ENCODE data around the gene FSHR. TPM values are rescaled to one million over a fixed set of nuclear protein-coding genes. Genes with fewer than 3 reads are reported as not detected.

The FSHR gene
- total RNA-seq, 2 donors from 2014 or later = not detected

DNA sequence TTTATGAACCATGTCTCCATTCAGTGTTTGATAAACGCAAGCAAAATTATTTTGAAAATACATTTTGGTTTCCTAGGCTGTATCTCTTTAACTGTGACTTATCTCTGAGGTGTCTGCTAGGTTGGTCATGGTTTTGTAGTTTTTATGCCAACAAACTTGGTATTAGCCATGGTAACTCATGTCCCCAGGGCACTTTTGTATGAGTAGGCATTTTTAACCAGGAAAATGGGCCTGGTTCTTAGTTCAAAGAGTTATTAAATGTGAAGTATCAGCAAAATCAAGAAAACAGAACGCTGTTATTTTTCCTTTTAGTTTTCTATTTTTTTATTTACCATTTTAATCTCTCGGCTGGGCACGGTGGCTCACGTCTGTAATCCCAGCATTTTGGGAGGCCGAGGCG, 219.5 kb downstream of the FSHR start:
- ATAC-seq (replicated peaks in 1 of 2) = no peak

GRCh38 chr2:48933828-48934497, 220.4 kb downstream of the FSHR start:
- Mint-ChIP-seq H3K36me3 (ENCODE audit: insufficient read depth in 2 of 2) (no peaks in the 10 kb centered on the region), H3K27ac (no peak overlapping the region), H3K4me3 (no peak overlapping the region), H3K9me3 (no peaks in the 10 kb centered on the region), H3K27me3 (ENCODE audit: low read depth) (peaks cover 6% of the 10 kb centered on the region), H3K4me1 (ENCODE audit: low read depth) (no peaks in the 10 kb centered on the region)
- no peak for ATAC-seq (replicated peaks in 1 of 2)
- DNase-seq = no peak

More for the DNA sequence above, 219.5 kb downstream of the FSHR start:
- Mint-ChIP-seq H3K27ac (no peak overlapping the region), H3K27me3 (ENCODE audit: low read depth) (peaks cover 6% of the 10 kb centered on the region), H3K4me3 (no peak overlapping the region), H3K4me1 (ENCODE audit: low read depth) (no peaks in the 10 kb centered on the region), H3K36me3 (ENCODE audit: insufficient read depth in 2 of 2) (no peaks in the 10 kb centered on the region), H3K9me3 (no peaks in the 10 kb centered on the region)
- DNase-seq = no peak

GRCh38 chr2:48932667-48933066, 221.6 kb downstream of the FSHR start:
- DNase-seq (no peak), ATAC-seq (replicated peaks in 1 of 2) (no peak)
- no peak overlapping the region for H3K27ac Mint-ChIP-seq
- H3K4me1 Mint-ChIP-seq (ENCODE audit: low read depth) = no peaks in the 10 kb centered on the region
- no peak overlapping the region for H3K4me3 Mint-ChIP-seq
- H3K27me3 Mint-ChIP-seq (ENCODE audit: low read depth) = peaks cover 6% of the 10 kb centered on the region
- no peaks in the 10 kb centered on the region for H3K9me3 Mint-ChIP-seq
- H3K36me3 Mint-ChIP-seq (ENCODE audit: insufficient read depth in 2 of 2) = no peaks in the 10 kb centered on the region

- H3K36me3 Mint-ChIP-seq (ENCODE audit: insufficient read depth in 2 of 2) = no peaks in the 10 kb centered on the region
- H3K9me3 Mint-ChIP-seq = peaks cover 0 to 1% of the 10 kb centered on the region in 2 donors
- DNase-seq = no peak
- no peak overlapping the region for H3K4me3 Mint-ChIP-seq
- H3K27me3 Mint-ChIP-seq (ENCODE audit: low read depth) = no peaks in the 10 kb centered on the region
- no peak for ATAC-seq (replicated peaks in 1 of 2)
- no peak overlapping the region for H3K27ac Mint-ChIP-seq
- H3K4me1 Mint-ChIP-seq (ENCODE audit: low read depth) = no peaks in the 10 kb centered on the region
Observed at GRCh38 chr2:48929571-48930301, 224.6 kb downstream of the FSHR start.

DNA sequence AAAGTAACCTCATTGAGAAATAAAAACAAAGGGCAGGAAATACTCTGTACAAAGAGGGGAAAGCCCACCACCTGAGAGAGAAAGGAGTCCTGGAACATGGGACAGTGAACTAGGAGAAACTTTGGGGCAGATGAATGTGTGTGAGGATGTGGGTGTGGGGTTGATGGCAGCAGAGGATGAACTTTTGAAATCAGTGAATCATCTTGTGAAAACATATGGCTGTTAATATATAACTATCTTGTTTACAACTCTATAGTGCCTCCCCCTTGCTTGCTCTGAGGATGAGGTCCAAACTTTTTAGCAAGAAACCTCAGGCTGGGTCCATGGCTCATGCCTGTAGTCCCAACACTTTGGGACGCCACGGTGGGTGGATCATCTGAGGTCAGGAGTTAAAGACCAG, 227.0 kb downstream of the FSHR start:
- Mint-ChIP-seq H3K4me3 (no peak overlapping the region), H3K27me3 (ENCODE audit: low read depth) (no peaks in the 10 kb centered on the region), H3K27ac (no peak overlapping the region), H3K4me1 (ENCODE audit: low read depth) (no peaks in the 10 kb centered on the region), H3K36me3 (ENCODE audit: insufficient read depth in 2 of 2) (no peaks in the 10 kb centered on the region), H3K9me3 (peaks cover 2 to 3% of the 10 kb centered on the region in 2 donors)
- no peak for DNase-seq
- ATAC-seq (replicated peaks in 1 of 2) = no peak

GRCh38 chr2:48915884-48916283, 238.4 kb downstream of the FSHR start:
- Mint-ChIP-seq H3K27me3 (ENCODE audit: low read depth) (no peaks in the 10 kb centered on the region), H3K9me3 (peaks cover 2 to 3% of the 10 kb centered on the region in 2 donors)

DNA sequence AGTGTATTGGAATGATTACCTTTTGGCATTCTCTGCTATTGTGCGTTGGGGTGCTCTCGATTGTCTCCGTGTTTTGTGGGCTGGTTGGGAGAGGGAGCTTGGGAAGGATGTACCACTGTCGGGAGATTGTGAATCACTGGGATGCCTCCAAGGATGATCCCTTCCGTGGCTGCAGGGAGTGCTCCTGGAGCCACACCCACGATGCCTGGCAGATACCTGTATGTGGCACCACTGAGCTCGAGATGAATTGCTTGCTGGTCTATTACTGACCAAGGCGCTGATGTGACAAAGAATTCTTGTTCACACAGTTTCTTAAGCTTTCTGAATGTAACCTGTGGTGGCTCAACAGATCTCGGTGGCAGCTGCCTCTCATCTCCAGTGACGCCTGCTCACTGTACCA, 239.1 kb downstream of the FSHR start:
- no peak overlapping the region for H3K27ac Mint-ChIP-seq
- no peak overlapping the region for H3K4me3 Mint-ChIP-seq
- H3K27me3 Mint-ChIP-seq (ENCODE audit: low read depth) = no peaks in the 10 kb centered on the region
- ATAC-seq (replicated peaks in 1 of 2) (no peak), DNase-seq (no peak)
- peaks cover 0 to under 1% of the 10 kb centered on the region in 2 donors for H3K36me3 Mint-ChIP-seq (ENCODE audit: insufficient read depth in 2 of 2)
- no peaks in the 10 kb centered on the region for H3K4me1 Mint-ChIP-seq (ENCODE audit: low read depth)
- peaks cover 1 to 2% of the 10 kb centered on the region in 2 donors for H3K9me3 Mint-ChIP-seq

More at GRCh38 chr2:48915884-48916283, 238.4 kb downstream of the FSHR start:
- Mint-ChIP-seq H3K4me3 (no peak overlapping the region), H3K4me1 (ENCODE audit: low read depth) (no peaks in the 10 kb centered on the region), H3K36me3 (ENCODE audit: insufficient read depth in 2 of 2) (peaks cover 0 to 2% of the 10 kb centered on the region in 2 donors), H3K27ac (no peak overlapping the region)
- ATAC-seq (replicated peaks in 1 of 2) (no peak), DNase-seq (no peak)

- Mint-ChIP-seq H3K27ac (no peak overlapping the region), H3K4me3 (no peak overlapping the region), H3K36me3 (ENCODE audit: insufficient read depth in 2 of 2) (no peaks in the 10 kb centered on the region), H3K9me3 (peaks cover 0 to 2% of the 10 kb centered on the region in 2 donors), H3K27me3 (ENCODE audit: low read depth) (no peaks in the 10 kb centered on the region), H3K4me1 (ENCODE audit: low read depth) (no peaks in the 10 kb centered on the region)
- DNase-seq = no peak
- ATAC-seq (replicated peaks in 1 of 2) = no peak
Observed at GRCh38 chr2:48914477-48915089, 239.7 kb downstream of the FSHR start.
